PC-9 (cell line): ENCODE data around the gene EGFR.

Experiments used
- EZH2 ChIP-seq: fragments of 200-600 bp; sonication (generic); IDR thresholded peaks from 2 replicates; pipeline ENCODE4 v1.8.0; 2017; ENCODE audit warnings: antibody characterized with exemption, low read depth
- TF ChIP-seq, protein P1 (sequence below): fragments of 200-600 bp; sonication (generic); conservative IDR thresholded peaks from 2 replicates; pipeline ENCODE4 v1.6.1; 2017; ENCODE audit warnings: mixed run types, antibody characterized with exemption, mild to moderate bottlenecking, moderate library complexity

DNA sequence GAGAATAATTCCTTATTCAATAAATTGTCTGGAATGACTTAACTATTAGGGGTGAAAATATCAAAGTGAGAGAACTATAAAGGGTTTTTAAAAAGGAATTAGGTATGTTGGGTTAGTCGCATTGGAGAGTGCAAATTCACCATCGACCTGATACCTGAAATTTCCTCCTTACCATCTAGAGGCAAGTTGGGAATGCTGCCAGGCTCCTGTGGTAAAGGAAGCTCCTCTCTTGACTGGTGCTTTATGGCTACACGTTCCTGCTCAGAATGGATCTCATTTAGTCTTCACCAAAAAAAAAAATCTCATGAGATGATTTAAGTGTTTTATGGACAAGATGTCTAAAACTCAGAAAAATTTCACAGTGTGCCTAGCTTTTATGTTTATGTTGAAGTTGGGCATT is 129.8 kb downstream of the EGFR start:
- TF ChIP-seq, protein P1, sequence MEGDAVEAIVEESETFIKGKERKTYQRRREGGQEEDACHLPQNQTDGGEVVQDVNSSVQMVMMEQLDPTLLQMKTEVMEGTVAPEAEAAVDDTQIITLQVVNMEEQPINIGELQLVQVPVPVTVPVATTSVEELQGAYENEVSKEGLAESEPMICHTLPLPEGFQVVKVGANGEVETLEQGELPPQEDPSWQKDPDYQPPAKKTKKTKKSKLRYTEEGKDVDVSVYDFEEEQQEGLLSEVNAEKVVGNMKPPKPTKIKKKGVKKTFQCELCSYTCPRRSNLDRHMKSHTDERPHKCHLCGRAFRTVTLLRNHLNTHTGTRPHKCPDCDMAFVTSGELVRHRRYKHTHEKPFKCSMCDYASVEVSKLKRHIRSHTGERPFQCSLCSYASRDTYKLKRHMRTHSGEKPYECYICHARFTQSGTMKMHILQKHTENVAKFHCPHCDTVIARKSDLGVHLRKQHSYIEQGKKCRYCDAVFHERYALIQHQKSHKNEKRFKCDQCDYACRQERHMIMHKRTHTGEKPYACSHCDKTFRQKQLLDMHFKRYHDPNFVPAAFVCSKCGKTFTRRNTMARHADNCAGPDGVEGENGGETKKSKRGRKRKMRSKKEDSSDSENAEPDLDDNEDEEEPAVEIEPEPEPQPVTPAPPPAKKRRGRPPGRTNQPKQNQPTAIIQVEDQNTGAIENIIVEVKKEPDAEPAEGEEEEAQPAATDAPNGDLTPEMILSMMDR = no peak
- TF ChIP-seq EZH2 = no peak
